Measurements from ENCODE around the gene SPOP. TPM values are rescaled to one million over a fixed set of nuclear protein-coding genes. Genes with fewer than 3 reads are reported as not detected.

The SPOP gene
- total and polyA plus RNA-seq, 2 of the 4 experiments (the other 2 are of a cell fraction), result 24.9 to 47.5 TPM

GRCh38 chr17:49691677-49692191 lies 13.8 kb upstream of the SPOP start:
- DNase-seq, result no peak
- H3K4me2 ChIP-seq (ENCODE audit: low read depth, low read length), result no peak overlapping the region
- ATAC-seq (ENCODE audit: low read depth), result no peak
- no peak overlapping the region; the same call in 1 of the 2 replicates for H3K23ac ChIP-seq (ENCODE audit: low read depth, low read length)
- TF ChIP-seq NFE2L2 (IDR thresholded peaks at IDR 0.05; ENCODE audit: low read depth, low read length) (no peak), RCOR1 (IDR thresholded peaks at IDR 0.05; ENCODE audit: insufficient replicate concordance, low read length) (no peak), MAFK (IDR thresholded peaks at IDR 0.05; ENCODE audit: low read depth, low read length) (no peak), FOS (IDR thresholded peaks at IDR 0.05; ENCODE audit: low read depth, low read length) (no peak), POLR2A (IDR thresholded peaks at IDR 0.05; ENCODE audit: low read depth, low read length) (no peak), CHD1 (IDR thresholded peaks at IDR 0.05; ENCODE audit: low read depth, low read length) (no peak), MAZ (IDR thresholded peaks at IDR 0.05; ENCODE audit: borderline replicate concordance, low read depth, low read length) (no peak), USF2 (IDR thresholded peaks at IDR 0.05; ENCODE audit: low read depth, low read length) (no peak), RFX5 (IDR thresholded peaks at IDR 0.05; ENCODE audit: low read depth, low read length) (no peak), CTCF (conservative IDR thresholded peaks at IDR 0.05; ENCODE audit: low read depth, low read length) (no peak), MXI1 (IDR thresholded peaks at IDR 0.05; ENCODE audit: borderline replicate concordance, low read depth, low read length) (no peak)
- no peak overlapping the region for H2BK20ac ChIP-seq (ENCODE audit: low read depth, low read length)
- H3K9ac ChIP-seq (ENCODE audit: low read depth, low read length), result no peak overlapping the region
- H3K36me3 ChIP-seq (ENCODE audit: control insufficient read depth, insufficient read depth, low read length), result no peaks in the 10 kb centered on the region
- WGBS, 2 experiments (ENCODE audit: extremely low coverage in 2 of 2, insufficient read length in 1 of 2), result 95% methylated on average over 2 of the region's 8 CpGs; no CpG with 5 or more reads in 1 of the 2 experiments
- peaks cover 4% of the 10 kb centered on the region for H3K27me3 ChIP-seq (ENCODE audit: control insufficient read depth, insufficient read depth, low read length)
- H2BK5ac ChIP-seq (ENCODE audit: low read depth, low read length, poor library complexity, severe bottlenecking), result no peak overlapping the region
- H4K5ac ChIP-seq (ENCODE audit: low read depth, low read length), result no peak overlapping the region
- no peak overlapping the region for H3K14ac ChIP-seq (replicated peaks; ENCODE audit: low read depth, low read length)
- H3K9me1 ChIP-seq (ENCODE audit: insufficient read depth, low read length), result peaks cover 8% of the 10 kb centered on the region; the same call in 1 of the 2 replicates
- H3K9me3 ChIP-seq (ENCODE audit: control insufficient read depth, insufficient read depth, low read length), result no peaks in the 10 kb centered on the region
- peaks cover 2% of the 10 kb centered on the region; the same call in 1 of the 2 replicates for H3K4me1 ChIP-seq (ENCODE audit: control insufficient read depth, insufficient read depth, low read length)
- no peaks in the 10 kb centered on the region for H3K79me1 ChIP-seq (ENCODE audit: low read depth in 1 of 2, low read length in 2 of 2)
- no peak overlapping the region for H3K18ac ChIP-seq (ENCODE audit: low read depth, low read length)
- H3K56ac ChIP-seq (ENCODE audit: extremely low read depth, insufficient read depth, low read length), result no peak overlapping the region
- no peak overlapping the region for H3K4me3 ChIP-seq (ENCODE audit: insufficient read depth, low read depth, low read length)
- ChIA-PET CTCF (interaction anchor here (0.6 to 1.0 kb wide), 2 partner anchors 95 to 121 kb away, joined by 4 read pairs; no protein-coding TSS in a partner anchor), POLR2A (ENCODE audit: unreplicated experiment) (no interaction called here)
- no peak overlapping the region for H2AFZ ChIP-seq (replicated peaks; ENCODE audit: low read length, poor library complexity)
- no peak overlapping the region for H2AK9ac ChIP-seq (replicated peaks; ENCODE audit: low read depth, low read length, poor library complexity)
- intact Hi-C loops (cut with micrococcal nuclease), result no loop called here
- no peak overlapping the region for H4K91ac ChIP-seq (ENCODE audit: insufficient read depth, low read depth, low read length)
- H2BK120ac ChIP-seq (ENCODE audit: low read depth, low read length), result no peak overlapping the region
- H3K27ac ChIP-seq (ENCODE audit: insufficient read depth, low read length), result no peak overlapping the region
- no TSS peak for BruUV-seq (replicated peaks)
- H2AK5ac ChIP-seq (ENCODE audit: low read depth, low read length), result no peak overlapping the region
- H4K8ac ChIP-seq (ENCODE audit: low read depth in 2 of 2, low read length in 2 of 2), result no peak overlapping the region
- dilution Hi-C loops (cut with HindIII; ENCODE audit: low sequenced_read_pairs, unreplicated experiment), result no loop called here
- no peak overlapping the region for H2BK15ac ChIP-seq (ENCODE audit: low read depth, low read length)
- no peaks in the 10 kb centered on the region for H4K20me1 ChIP-seq (ENCODE audit: insufficient read depth, low read length)
- H3K4ac ChIP-seq (ENCODE audit: low read depth, low read length), result no peak overlapping the region
- in situ Hi-C loops (cut with MboI; ENCODE audit: low sequenced_read_pairs), result no loop called here
